H1 (cell line): ENCODE results near the gene MATN1. TPM values are rescaled to one million over a fixed set of nuclear protein-coding genes. Genes with fewer than 3 reads are reported as not detected.

Source experiments
- CTCF ChIA-PET: fragments of 300-600 bp; sonication (Branson Sonifier 250); formaldehyde crosslinking; loops from one replicate; lab custom pipeline; 2021; ENCODE audit not compliant: partially characterized antibody; lab: Charles Lee
- POLR2A ChIA-PET: fragments of 300-600 bp; sonication (Branson Sonifier 250); formaldehyde crosslinking; loops from one replicate; lab custom pipeline; 2021; ENCODE audit warnings: inconsistent platforms; ENCODE audit not compliant: partially characterized antibody; lab: Charles Lee
- DNase-seq, 2 experiments: peaks; one replicate each; pipeline versions ENCODE4 v3.0.0 to v3.0.0-alpha.2; 2010 to 2022; ENCODE audit warnings: low spot score in 2 of 2, low read depth in 1 of 2, mixed read lengths in 1 of 2
- FAIRE-seq: peaks from 2 replicates; lab custom pipeline; 2011; peaks lifted over from hg19 to GRCh38; lab: Jason Lieb, UNC
- H2AFZ ChIP-seq: 2 replicates; pipeline ENCODE4 v1.8.1; 2012; ENCODE audit warnings: low read length, inconsistent platforms
- H2AK5ac ChIP-seq: 2 replicates; pipeline ENCODE4 v1.6.1; 2013; ENCODE audit warnings: low read depth, low read length
- H2BK120ac ChIP-seq: replicated peaks from 2 replicates; pipeline ENCODE3; 2013; ENCODE audit warnings: low read depth, low read length, inconsistent platforms
- H2BK12ac ChIP-seq: 2 replicates; pipeline ENCODE4 v1.6.1; 2013; ENCODE audit warnings: low read depth, low read length
- H2BK15ac ChIP-seq: 2 replicates; pipeline ENCODE4 v1.6.1; 2013; ENCODE audit warnings: low read length
- H2BK20ac ChIP-seq: 2 replicates; pipeline ENCODE4 v1.6.1; 2013; ENCODE audit warnings: low read length
- H2BK5ac ChIP-seq: 2 replicates; pipeline ENCODE4 v1.6.1; 2013; ENCODE audit warnings: low read depth, low read length
- H3K14ac ChIP-seq: 2 replicates; pipeline ENCODE4 v1.6.1; 2013; ENCODE audit warnings: inconsistent platforms; ENCODE audit not compliant: insufficient read length
- H3K18ac ChIP-seq: 2 replicates; pipeline ENCODE4 v1.6.1; 2013; ENCODE audit warnings: low read length; ENCODE audit errors: extremely low read depth
- H3K23ac ChIP-seq: 2 replicates; pipeline ENCODE4 v1.6.1; 2013; ENCODE audit warnings: inconsistent platforms; ENCODE audit not compliant: insufficient read length
- H3K23me2 ChIP-seq: 2 replicates; pipeline ENCODE4 v1.6.1; 2013; ENCODE audit warnings: low read depth, low read length
- H3K27ac ChIP-seq: 2 replicates; pipeline ENCODE4 v1.6.1; 2011; ENCODE audit warnings: low read depth, low read length, inconsistent platforms
- H3K27me3 ChIP-seq, 4 experiments: replicated peaks in 1 of 4; 1 replicate in 1 of 4; 2 replicates in 3 of 4; pipeline versions ENCODE4 v1.6.1 to v1.8.1; 2011 to 2013; ENCODE audit warnings: low read length in 3 of 4, mild to moderate bottlenecking in 3 of 4, inconsistent platforms in 2 of 4, mixed read lengths in 2 of 4, moderate library complexity in 1 of 4; ENCODE audit not compliant: control insufficient read depth in 3 of 4, insufficient read depth in 3 of 4; ENCODE audit errors: extremely low read depth in 1 of 4
- H3K36me3 ChIP-seq, 4 experiments: 2 replicates each; pipeline versions ENCODE4 v1.6.1 to v1.8.1; 2011 to 2013; ENCODE audit warnings: mild to moderate bottlenecking in 4 of 4, low read length in 3 of 4, moderate library complexity in 2 of 4, control low read depth in 1 of 4, inconsistent platforms in 1 of 4; ENCODE audit not compliant: insufficient read depth in 4 of 4, control insufficient read depth in 2 of 4
- H3K4ac ChIP-seq: replicated peaks from 2 replicates; pipeline ENCODE3; 2013; ENCODE audit warnings: low read length, low read depth, mixed read lengths, inconsistent platforms; ENCODE audit not compliant: insufficient read length
- H3K4me1 ChIP-seq, 4 experiments: replicated peaks in 1 of 4; 1 replicate in 1 of 4; 2 replicates in 3 of 4; pipeline versions ENCODE4 v1.6.1 to v1.8.1; 2011 to 2013; ENCODE audit warnings: low read length in 3 of 4, inconsistent platforms in 2 of 4, mixed read lengths in 1 of 4; ENCODE audit not compliant: insufficient read depth in 4 of 4, control insufficient read depth in 3 of 4
- H3K4me2 ChIP-seq, 2 experiments: 2 replicates each; pipeline versions ENCODE4 v1.6.1 to v1.8.1; 2011 to 2013; ENCODE audit warnings: low read depth in 2 of 2, low read length in 2 of 2, control low read depth in 1 of 2, inconsistent platforms in 1 of 2, mild to moderate bottlenecking in 1 of 2; ENCODE audit not compliant: insufficient read depth in 1 of 2
- H3K4me3 ChIP-seq, 4 experiments: fragments of 200-600, 300-600 bp in 1 of 4; sonication (generic), shearing (Covaris generic), sonication (Bioruptor Twin) in 1 of 4; 2 replicates each; pipeline versions ENCODE4 v1.5.1 to v1.8.1; 2011 to 2016; ENCODE audit warnings: low read length in 4 of 4, low read depth in 3 of 4, control low read depth in 2 of 4, inconsistent platforms in 2 of 4, mild to moderate bottlenecking in 2 of 4, mixed read lengths in 1 of 4, moderate library complexity in 1 of 4; ENCODE audit not compliant: insufficient read depth in 2 of 4; ENCODE audit errors: extremely low read depth in 1 of 4
- H3K56ac ChIP-seq: replicated peaks from 2 replicates; pipeline ENCODE3; 2013; ENCODE audit warnings: low read depth, mild to moderate bottlenecking, mixed read lengths, low read length, inconsistent platforms; ENCODE audit not compliant: insufficient read length
- H3K79me1 ChIP-seq: 2 replicates; pipeline ENCODE4 v1.6.1; 2013; ENCODE audit warnings: low read depth, low read length, control low read depth
- H3K79me2 ChIP-seq, 2 experiments: 2 replicates each; pipeline versions ENCODE4 v1.6.1 to v1.8.1; 2012 to 2013; ENCODE audit warnings: low read length in 2 of 2, mild to moderate bottlenecking in 2 of 2, inconsistent platforms in 1 of 2; ENCODE audit not compliant: insufficient read depth in 2 of 2, control insufficient read depth in 1 of 2
- H3K9ac ChIP-seq, 4 experiments: replicated peaks in 1 of 4; 1 replicate in 1 of 4; 2 replicates in 3 of 4; pipeline versions ENCODE4 v1.6.1 to v1.8.1; 2011 to 2013; ENCODE audit warnings: low read depth in 3 of 4, low read length in 3 of 4, control low read depth in 2 of 4, mild to moderate bottlenecking in 2 of 4, moderate library complexity in 2 of 4, inconsistent platforms in 1 of 4; ENCODE audit errors: extremely low read depth in 1 of 4
- H3K9me3 ChIP-seq, 2 experiments: 2 replicates each; pipeline versions ENCODE4 v1.6.1 to v1.8.1; 2012 to 2013; ENCODE audit warnings: mild to moderate bottlenecking in 2 of 2, moderate library complexity in 2 of 2, control low read depth in 1 of 2, inconsistent platforms in 1 of 2, low read depth in 1 of 2, low read length in 1 of 2, mixed read lengths in 1 of 2; ENCODE audit not compliant: insufficient read depth in 2 of 2
- H4K20me1 ChIP-seq, 2 experiments: replicated peaks in 1 of 2; 2 replicates each; pipeline versions ENCODE3 to v1.8.1; 2011 to 2013; ENCODE audit warnings: inconsistent platforms in 2 of 2, low read length in 2 of 2, mild to moderate bottlenecking in 1 of 2; ENCODE audit not compliant: insufficient read depth in 2 of 2, control insufficient read depth in 1 of 2
- H4K5ac ChIP-seq: 2 replicates; pipeline ENCODE4 v1.6.1; 2013; ENCODE audit warnings: low read length, low read depth, mixed read lengths, inconsistent platforms; ENCODE audit not compliant: insufficient read length
- H4K8ac ChIP-seq: 2 replicates; pipeline ENCODE4 v1.8.0; 2013; ENCODE audit warnings: mild to moderate bottlenecking, moderate library complexity, low read length, inconsistent platforms; ENCODE audit not compliant: insufficient read depth; ENCODE audit errors: extremely low read depth
- H4K91ac ChIP-seq: replicated peaks from 2 replicates; pipeline ENCODE3; 2013; ENCODE audit warnings: low read length, mixed read lengths, inconsistent platforms; ENCODE audit not compliant: insufficient read length
- BRCA1 ChIP-seq: IDR thresholded peaks from 2 replicates; pipeline ENCODE4 v1.6.1; 2012; ENCODE audit warnings: low read depth, low read length, improper control_type of control experiment
- CHD2 ChIP-seq: IDR thresholded peaks from 2 replicates; pipeline ENCODE4 v1.6.1; 2012; ENCODE audit warnings: low read length, improper control_type of control experiment
- CREB1 ChIP-seq: IDR thresholded peaks from 2 replicates; pipeline ENCODE4 v1.6.1; 2012; ENCODE audit warnings: inconsistent platforms
- JUN ChIP-seq: IDR thresholded peaks from 2 replicates; pipeline ENCODE4 v1.6.1; 2011; ENCODE audit warnings: low read depth, mild to moderate bottlenecking, improper control_type of control experiment, low read length
- RXRA ChIP-seq: IDR thresholded peaks from 2 replicates; pipeline ENCODE4 v1.6.1; 2011; ENCODE audit warnings: low read depth, mild to moderate bottlenecking, low read length, moderate library complexity; ENCODE audit not compliant: insufficient read depth
- TAF7 ChIP-seq: optimal IDR thresholded peaks from 2 replicates; pipeline ENCODE3; 2011; ENCODE audit warnings: low read depth, mild to moderate bottlenecking, inconsistent platforms, low read length, moderate library complexity, borderline replicate concordance
- WGBS, 2 experiments: shearing (Covaris generic) in 1 of 2; methylation state at CpG; one replicate each; pipeline versions ENCODE4 v1.1.6 to v1.1.7; 2013 to 2015; ENCODE audit warnings: low lambda C conversion rate in 2 of 2, mixed read lengths in 2 of 2, inconsistent platforms in 1 of 2, low coverage in 1 of 2, missing lambda C conversion rate in 1 of 2; ENCODE audit not compliant: insufficient replicate concordance in 2 of 2, insufficient coverage in 1 of 2, insufficient read length in 1 of 2; ENCODE audit errors: extremely low coverage in 1 of 2, missing lambda C conversion rate in 1 of 2; 5-methylcytosine and 5-hydroxymethylcytosine counted together
- polyA plus RNA-seq, 7 experiments: library from polyadenylated mRNA; depleted of rRNA in 3 of 7; stranded (reverse) in 5 of 7; unstranded in 2 of 7; fragments of >200 nt in 5 of 7; fragments of 200-250 nt in 2 of 7; gene quantifications; 1 replicate in 5 of 7; 2 replicates in 1 of 7; 4 replicates in 1 of 7; pipeline versions ENCODE4 v1.2.1 to v1.2.3, GENCODE V29; 2011 to 2013; ENCODE audit warnings: missing spikeins in 2 of 7, mixed read lengths in 2 of 7
- total RNA-seq: library from RNA; stranded (reverse); fragmentation: NEBNext Ultra II Directional; extraction: Animal tissue kit (Norgen Biotek cat#: 25700); gene quantifications from 2 replicates; pipeline ENCODE4 v1.2.1, GENCODE V29; 2021

MATN1 gene
- total and polyA plus RNA-seq, 2 of the 8 experiments (the other 6 are each of a cell fraction or from before 2014, with no cell fraction given) = 0.12 to 0.28 TPM

DNA sequence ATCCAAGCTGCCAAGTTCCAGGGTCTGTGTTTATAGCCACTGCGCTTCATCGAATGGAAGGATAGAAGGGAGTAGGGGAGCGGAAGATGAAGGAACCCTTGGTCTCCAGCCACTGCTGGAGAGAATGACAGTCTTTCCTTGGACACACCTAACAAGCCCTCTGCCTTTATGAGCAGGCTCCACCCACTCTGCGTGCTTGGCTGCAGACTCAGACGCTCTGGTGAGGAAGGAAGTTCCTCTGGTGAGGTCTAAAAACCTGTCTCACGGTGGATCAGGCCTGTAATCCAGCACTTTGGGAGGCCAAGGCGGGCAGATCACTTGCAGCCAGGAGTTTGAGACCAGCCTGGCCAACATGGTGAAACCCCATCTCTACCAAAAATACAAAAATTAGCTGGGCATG is 55.4 kb downstream of the MATN1 start:
- H3K4me2 ChIP-seq = no peak overlapping the region
- peak overlapping the region; percentile 68; the same call in 1 of the 2 replicates for H2AFZ ChIP-seq
- POLR2A ChIA-PET = no interaction called here
- no peaks in the 10 kb centered on the region for H3K79me2 ChIP-seq
- DNase-seq = no peak
- H4K8ac ChIP-seq = 0 out of 2 replicates have a peak overlapping the region, but pooled peaks have one; percentile 32
- H3K56ac ChIP-seq = no peak overlapping the region
- H2BK12ac ChIP-seq = no peak overlapping the region
- FAIRE-seq = no peak
- H3K79me1 ChIP-seq = no peaks in the 10 kb centered on the region
- no peak overlapping the region for H3K4me3 ChIP-seq
- no peak overlapping the region for H2BK120ac ChIP-seq
- no peak overlapping the region; a peak in 1 of 7 replicates for H3K9ac ChIP-seq
- no peaks in the 10 kb centered on the region; a peak in 1 of 7 replicates for H3K27me3 ChIP-seq
- no peaks in the 10 kb centered on the region for H4K20me1 ChIP-seq
- no peaks in the 10 kb centered on the region for H3K23me2 ChIP-seq
- H3K23ac ChIP-seq = no peak overlapping the region
- no peak overlapping the region for H3K27ac ChIP-seq
- CTCF ChIA-PET = interaction anchor here (1.3 kb wide), 1 partner anchor 12 kb away, joined by 4 read pairs; no protein-coding TSS in a partner anchor
- H3K9me3 ChIP-seq = no peaks in the 10 kb centered on the region
- H3K36me3 ChIP-seq = no peaks in the 10 kb centered on the region
- H2BK15ac ChIP-seq = no peak overlapping the region
- TF ChIP-seq CREB1 (no peak), JUN (no peak), BRCA1 (no peak), CHD2 (no peak), RXRA (no peak), TAF7 (no peak)
- no peak overlapping the region for H2BK20ac ChIP-seq
- H2AK5ac ChIP-seq = no peak overlapping the region
- no peaks in the 10 kb centered on the region; a peak in 2 of 7 replicates for H3K4me1 ChIP-seq
- H4K5ac ChIP-seq = no peak overlapping the region
- H4K91ac ChIP-seq = no peak overlapping the region
- no peak overlapping the region for H3K4ac ChIP-seq
- no peak overlapping the region for H3K18ac ChIP-seq
- H2BK5ac ChIP-seq = no peak overlapping the region
- H3K14ac ChIP-seq = no peak overlapping the region
- WGBS, 2 experiments = 84% methylated on average over 7 of the region's 7 CpGs; no CpG with 5 or more reads in 1 of the 2 experiments
